SK-N-SH (cell line): ENCODE data around the gene PGF. TPM values are rescaled to one million over a fixed set of nuclear protein-coding genes. Genes with fewer than 3 reads are reported as not detected.

Experiments used
- CTCF ChIA-PET: fragments of 300-600, 350-600 bp; formaldehyde crosslinking; extraction: SDS; loops from one replicate; lab custom pipeline; 2021; lab: Yijun Ruan, JAX
- POLR2A ChIA-PET: fragments of 350-600 bp; sonication (Branson Sonifier 250); formaldehyde crosslinking; extraction: SDS; loops from one replicate; lab custom pipeline; 2020; ENCODE audit warnings: antibody characterized with exemption, inconsistent platforms; lab: Yijun Ruan, JAX
- DNase-seq: peaks from one replicate; pipeline ENCODE4 v3.0.0; 2012
- H2AFZ ChIP-seq: fragments of 200-600 bp; sonication (generic); 2 replicates; pipeline ENCODE4 v1.8.1; 2016; ENCODE audit warnings: antibody characterized with exemption, mild to moderate bottlenecking, low read depth
- H3F3A ChIP-seq: fragments of 200-600 bp; sonication (generic); replicated peaks from 2 replicates; pipeline ENCODE3; 2016; ENCODE audit warnings: antibody characterized with exemption, mild to moderate bottlenecking; ENCODE audit not compliant: insufficient read depth
- H3K27ac ChIP-seq, 2 experiments: fragments of 200-500 bp in 1 of 2; fragments of 200-600 bp in 1 of 2; sonication (Bioruptor generic) in 1 of 2; sonication (generic), shearing (Covaris generic) in 1 of 2; 2 replicates each; pipeline versions ENCODE4 v1.5.1 to v1.6.1; 2014 to 2016; ENCODE audit warnings: low read depth in 2 of 2, inconsistent platforms in 1 of 2, low read length in 1 of 2, mild to moderate bottlenecking in 1 of 2, mixed read lengths in 1 of 2
- H3K27me3 ChIP-seq: fragments of 200-600 bp; sonication (generic), shearing (Covaris generic); 2 replicates; pipeline ENCODE4 v1.6.1; 2016; ENCODE audit warnings: mixed run types; ENCODE audit not compliant: insufficient read depth
- H3K36me3 ChIP-seq, 2 experiments: fragments of 200-500 bp in 1 of 2; fragments of 200-600 bp in 1 of 2; sonication (Bioruptor generic) in 1 of 2; sonication (generic) in 1 of 2; replicated peaks in 1 of 2; 2 replicates each; pipeline versions ENCODE3 to v1.5.1; 2014 to 2016; ENCODE audit warnings: low read length in 1 of 2, mild to moderate bottlenecking in 1 of 2; ENCODE audit not compliant: insufficient read depth in 2 of 2, control insufficient read depth in 1 of 2
- H3K4me1 ChIP-seq, 2 experiments: fragments of 200-500 bp in 1 of 2; fragments of 200-600 bp in 1 of 2; sonication (Bioruptor generic) in 1 of 2; sonication (generic), shearing (Covaris generic) in 1 of 2; 2 replicates each; pipeline versions ENCODE4 v1.5.1 to v1.6.1; 2014 to 2016; ENCODE audit warnings: low read depth in 1 of 2, low read length in 1 of 2, mixed run types in 1 of 2; ENCODE audit not compliant: insufficient read depth in 2 of 2, control insufficient read depth in 1 of 2
- H3K4me2 ChIP-seq: fragments of 200-600 bp; sonication (generic), shearing (Covaris generic); 2 replicates; pipeline ENCODE4 v1.6.1; 2017; ENCODE audit warnings: mixed run types
- H3K4me3 ChIP-seq, 2 experiments: fragments of 200-500 bp in 1 of 2; fragments of 200-600 bp in 1 of 2; sonication (Bioruptor generic) in 1 of 2; sonication (generic), shearing (Covaris generic) in 1 of 2; 2 replicates each; pipeline versions ENCODE4 v1.5.1 to v1.8.1; 2014 to 2016; ENCODE audit warnings: low read depth in 2 of 2, inconsistent platforms in 1 of 2, low read length in 1 of 2, mild to moderate bottlenecking in 1 of 2, mixed read lengths in 1 of 2, moderate library complexity in 1 of 2
- H3K79me2 ChIP-seq: fragments of 200-600 bp; sonication (generic); 2 replicates; pipeline ENCODE4 v1.8.1; 2017; ENCODE audit warnings: mild to moderate bottlenecking; ENCODE audit not compliant: insufficient read depth
- H3K9ac ChIP-seq: fragments of 200-600 bp; sonication (generic); 2 replicates; pipeline ENCODE4 v1.6.1; 2017; ENCODE audit warnings: mixed run types
- H3K9me2 ChIP-seq: fragments of 200-600 bp; sonication (generic); 2 replicates; pipeline ENCODE4 v1.6.1; 2017; ENCODE audit warnings: mixed run types
- H3K9me3 ChIP-seq: fragments of 200-600 bp; sonication (generic); 2 replicates; pipeline ENCODE4 v1.6.1; 2017; ENCODE audit warnings: mixed run types, mild to moderate bottlenecking, moderate library complexity
- H4K20me1 ChIP-seq: fragments of 200-600 bp; sonication (generic); 2 replicates; pipeline ENCODE4 v1.6.1; 2017; ENCODE audit warnings: mild to moderate bottlenecking, mixed run types; ENCODE audit not compliant: insufficient read depth
- CHD2 ChIP-seq: fragments of 150-350 bp; IDR thresholded peaks from 2 replicates; pipeline ENCODE4 v1.6.1; 2018; ENCODE audit warnings: low read length; ENCODE audit not compliant: partially characterized antibody
- EZH2phosphoT487 ChIP-seq: fragments of 200-600 bp; sonication (generic); IDR thresholded peaks from 2 replicates; pipeline ENCODE4 v1.6.1; 2017; ENCODE audit warnings: low read depth, mixed run types, mild to moderate bottlenecking, antibody characterized with exemption, moderate library complexity, borderline replicate concordance
- FOSL2 ChIP-seq: IDR thresholded peaks from 2 replicates; pipeline ENCODE4 v1.4.0; 2012; ENCODE audit warnings: low read depth, mild to moderate bottlenecking, moderate library complexity, borderline replicate concordance
- FOXJ3 ChIP-seq: sonication (generic); formaldehyde crosslinking; IDR thresholded peaks from 2 replicates; pipeline ENCODE4 v1.5.1; 2020; ENCODE audit warnings: mild to moderate bottlenecking, missing genetic modification reagents
- GABPA ChIP-seq: IDR thresholded peaks from 2 replicates; pipeline ENCODE4 v1.4.0; 2012; ENCODE audit warnings: low read depth, mild to moderate bottlenecking
- JUND ChIP-seq: IDR thresholded peaks from 2 replicates; pipeline ENCODE4 v1.4.0; 2012
- MXI1 ChIP-seq: IDR thresholded peaks from 2 replicates; pipeline ENCODE4 v1.6.1; 2012; ENCODE audit warnings: mild to moderate bottlenecking, low read depth, low read length, improper control_type of control experiment
- NRF1 ChIP-seq: IDR thresholded peaks from 2 replicates; pipeline ENCODE4 v1.6.1; 2012; ENCODE audit warnings: low read depth, mild to moderate bottlenecking, low read length
- RAD21 ChIP-seq: IDR thresholded peaks from 2 replicates; pipeline ENCODE4 v1.6.1; 2012; ENCODE audit warnings: mild to moderate bottlenecking, low read length
- RCOR1 ChIP-seq: fragments of 150-350 bp; IDR thresholded peaks from 2 replicates; pipeline ENCODE4 v1.6.1; 2017; ENCODE audit warnings: antibody characterized with exemption, low read length
- RFX5 ChIP-seq: IDR thresholded peaks from 2 replicates; pipeline ENCODE4 v1.6.1; 2012; ENCODE audit warnings: mild to moderate bottlenecking, improper control_type of control experiment, low read length
- SIN3A ChIP-seq: IDR thresholded peaks from 2 replicates; pipeline ENCODE4 v1.6.1; 2012; ENCODE audit warnings: low read depth, mild to moderate bottlenecking, low read length, moderate library complexity, borderline replicate concordance
- TEAD4 ChIP-seq: IDR thresholded peaks from 2 replicates; pipeline ENCODE4 v1.4.0; 2012; ENCODE audit warnings: mild to moderate bottlenecking, borderline replicate concordance; ENCODE audit not compliant: insufficient read depth
- YY1 ChIP-seq: IDR thresholded peaks from 2 replicates; pipeline ENCODE4 v1.4.0; 2012; ENCODE audit warnings: low read depth, mild to moderate bottlenecking
- WGBS: methylation state at CpG from one replicate; pipeline ENCODE4 v1.1.6; 2017; ENCODE audit warnings: low lambda C conversion rate; 5-methylcytosine and 5-hydroxymethylcytosine counted together
- polyA plus RNA-seq, 3 experiments: library from polyadenylated mRNA; depleted of rRNA; stranded (reverse); fragments of >200 nt; gene quantifications; 2 replicates each; pipeline ENCODE4 v1.2.3, GENCODE V29; 2012
- TF ChIP-seq, protein P1 (sequence below): fragments of 150-350 bp; IDR thresholded peaks from 2 replicates; pipeline ENCODE4 v1.6.1; 2016; ENCODE audit warnings: mild to moderate bottlenecking, low read depth, low read length
- TF ChIP-seq, protein P2 (sequence below): fragments of 150-350 bp; IDR thresholded peaks from 2 replicates; pipeline ENCODE4 v1.6.1; 2017; ENCODE audit warnings: antibody characterized with exemption, low read length, low read depth, borderline replicate concordance
- TF ChIP-seq, protein P3 (sequence below): IDR thresholded peaks from 2 replicates; pipeline ENCODE4 v1.4.0; 2012; ENCODE audit warnings: low read depth, borderline replicate concordance
- TF ChIP-seq, protein P4 (sequence below): IDR thresholded peaks from 2 replicates; pipeline ENCODE4 v1.4.0; 2012; ENCODE audit warnings: low read depth, borderline replicate concordance
- TF ChIP-seq, protein P5 (sequence below): IDR thresholded peaks from 2 replicates; pipeline ENCODE4 v1.4.0; 2012; ENCODE audit warnings: low read depth

The PGF gene
- polyA plus RNA-seq, 1 of the 3 experiments (the other 2 are of a cell fraction): 4.4 TPM

DNA sequence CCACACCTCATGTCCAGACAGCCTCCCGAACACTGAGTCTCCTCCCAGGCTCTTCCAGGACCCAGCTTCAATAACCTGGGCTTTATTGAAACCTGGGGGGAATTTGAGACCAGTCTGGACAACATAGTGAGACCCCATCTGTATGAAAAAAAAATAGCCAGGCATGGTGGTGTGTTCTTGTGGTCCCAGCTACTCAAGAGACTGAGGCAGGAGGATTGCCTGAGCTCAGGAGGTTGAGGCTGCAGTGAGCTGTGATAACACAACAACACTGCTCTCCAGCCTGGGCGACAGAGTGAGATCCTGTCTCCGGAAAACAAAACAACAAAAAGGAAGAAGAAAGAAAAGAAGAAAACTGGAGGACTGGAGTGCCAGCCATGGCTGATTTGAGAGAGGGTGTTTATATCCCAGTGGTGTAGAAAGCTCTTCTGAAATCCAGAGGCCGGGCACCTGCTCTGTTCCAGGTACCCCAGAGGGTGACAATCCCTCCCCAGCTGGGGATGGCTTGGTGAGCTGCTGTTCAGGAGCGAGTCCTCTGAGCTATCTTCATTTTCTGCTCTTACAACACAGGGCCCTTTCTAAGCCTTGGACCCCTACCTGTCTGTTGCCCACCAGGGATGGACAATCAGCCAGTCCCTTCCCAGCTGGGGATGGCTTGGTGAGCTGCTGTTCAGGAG, 6.0 kb upstream of the PGF start (continued):
- no peak for TF ChIP-seq RFX5
- TF ChIP-seq, all 33 proteins: peak for 0

DNA sequence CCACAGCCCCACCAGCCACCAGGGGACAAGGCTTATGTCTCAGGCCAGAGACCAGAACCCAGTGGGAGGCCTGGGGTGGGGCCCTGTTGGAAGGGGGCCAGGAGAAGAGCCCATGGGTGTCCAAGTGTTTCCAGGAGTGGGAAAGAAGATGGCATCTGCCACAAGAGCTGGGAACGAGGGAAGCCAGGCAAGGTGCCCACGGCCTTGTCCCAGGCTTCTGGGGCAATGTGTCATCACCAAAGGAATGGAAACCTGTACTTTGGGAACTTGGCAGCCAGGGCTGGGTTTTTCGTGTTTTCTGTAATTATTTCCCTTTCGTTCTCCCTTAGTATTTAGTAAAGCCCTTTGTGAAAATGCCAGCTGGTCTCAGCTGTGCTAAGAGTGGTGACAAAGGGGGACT, 5.3 kb upstream of the PGF start:
- CTCF ChIA-PET: interaction anchor here (1.3 to 1.9 kb wide), 3 partner anchors 10 to 15 kb away, joined by 3 to 6 read pairs (median 4); no protein-coding TSS in a partner anchor

More for the DNA sequence above, 5.3 kb upstream of the PGF start:
- no peak for DNase-seq
- WGBS: 87% methylated on average over 4 of the region's 4 CpGs
- no peak overlapping the region for H2AFZ ChIP-seq
- H3K27me3 ChIP-seq: no peaks in the 10 kb centered on the region
- H3F3A ChIP-seq: peaks cover 10% of the 10 kb centered on the region
- no peaks in the 10 kb centered on the region for H3K9me2 ChIP-seq
- no peaks in the 10 kb centered on the region for H3K79me2 ChIP-seq
- POLR2A ChIA-PET: no interaction called here
- no peak overlapping the region for H3K4me3 ChIP-seq
- H3K4me1 ChIP-seq: peaks cover 0 to 26% of the 10 kb centered on the region in 2 experiments; a peak in 1 of 4 replicates
- TF ChIP-seq, protein P1, sequence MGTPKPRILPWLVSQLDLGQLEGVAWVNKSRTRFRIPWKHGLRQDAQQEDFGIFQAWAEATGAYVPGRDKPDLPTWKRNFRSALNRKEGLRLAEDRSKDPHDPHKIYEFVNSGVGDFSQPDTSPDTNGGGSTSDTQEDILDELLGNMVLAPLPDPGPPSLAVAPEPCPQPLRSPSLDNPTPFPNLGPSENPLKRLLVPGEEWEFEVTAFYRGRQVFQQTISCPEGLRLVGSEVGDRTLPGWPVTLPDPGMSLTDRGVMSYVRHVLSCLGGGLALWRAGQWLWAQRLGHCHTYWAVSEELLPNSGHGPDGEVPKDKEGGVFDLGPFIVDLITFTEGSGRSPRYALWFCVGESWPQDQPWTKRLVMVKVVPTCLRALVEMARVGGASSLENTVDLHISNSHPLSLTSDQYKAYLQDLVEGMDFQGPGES: no peak
- TF ChIP-seq GABPA: no peak
- TF ChIP-seq, protein P2, sequence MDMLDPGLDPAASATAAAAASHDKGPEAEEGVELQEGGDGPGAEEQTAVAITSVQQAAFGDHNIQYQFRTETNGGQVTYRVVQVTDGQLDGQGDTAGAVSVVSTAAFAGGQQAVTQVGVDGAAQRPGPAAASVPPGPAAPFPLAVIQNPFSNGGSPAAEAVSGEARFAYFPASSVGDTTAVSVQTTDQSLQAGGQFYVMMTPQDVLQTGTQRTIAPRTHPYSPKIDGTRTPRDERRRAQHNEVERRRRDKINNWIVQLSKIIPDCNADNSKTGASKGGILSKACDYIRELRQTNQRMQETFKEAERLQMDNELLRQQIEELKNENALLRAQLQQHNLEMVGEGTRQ: no peak
- TF ChIP-seq EZH2phosphoT487: no peak
- TF ChIP-seq CHD2: no peak
- TF ChIP-seq SIN3A: no peak
- TF ChIP-seq, protein P3, sequence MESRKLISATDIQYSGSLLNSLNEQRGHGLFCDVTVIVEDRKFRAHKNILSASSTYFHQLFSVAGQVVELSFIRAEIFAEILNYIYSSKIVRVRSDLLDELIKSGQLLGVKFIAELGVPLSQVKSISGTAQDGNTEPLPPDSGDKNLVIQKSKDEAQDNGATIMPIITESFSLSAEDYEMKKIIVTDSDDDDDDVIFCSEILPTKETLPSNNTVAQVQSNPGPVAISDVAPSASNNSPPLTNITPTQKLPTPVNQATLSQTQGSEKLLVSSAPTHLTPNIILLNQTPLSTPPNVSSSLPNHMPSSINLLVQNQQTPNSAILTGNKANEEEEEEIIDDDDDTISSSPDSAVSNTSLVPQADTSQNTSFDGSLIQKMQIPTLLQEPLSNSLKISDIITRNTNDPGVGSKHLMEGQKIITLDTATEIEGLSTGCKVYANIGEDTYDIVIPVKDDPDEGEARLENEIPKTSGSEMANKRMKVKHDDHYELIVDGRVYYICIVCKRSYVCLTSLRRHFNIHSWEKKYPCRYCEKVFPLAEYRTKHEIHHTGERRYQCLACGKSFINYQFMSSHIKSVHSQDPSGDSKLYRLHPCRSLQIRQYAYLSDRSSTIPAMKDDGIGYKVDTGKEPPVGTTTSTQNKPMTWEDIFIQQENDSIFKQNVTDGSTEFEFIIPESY: no peak
- no peak for TF ChIP-seq YY1
- no peak for TF ChIP-seq RAD21
- TF ChIP-seq, protein P4, sequence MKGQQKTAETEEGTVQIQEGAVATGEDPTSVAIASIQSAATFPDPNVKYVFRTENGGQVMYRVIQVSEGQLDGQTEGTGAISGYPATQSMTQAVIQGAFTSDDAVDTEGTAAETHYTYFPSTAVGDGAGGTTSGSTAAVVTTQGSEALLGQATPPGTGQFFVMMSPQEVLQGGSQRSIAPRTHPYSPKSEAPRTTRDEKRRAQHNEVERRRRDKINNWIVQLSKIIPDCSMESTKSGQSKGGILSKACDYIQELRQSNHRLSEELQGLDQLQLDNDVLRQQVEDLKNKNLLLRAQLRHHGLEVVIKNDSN: no peak
- TF ChIP-seq RCOR1: no peak
- TF ChIP-seq, protein P5, sequence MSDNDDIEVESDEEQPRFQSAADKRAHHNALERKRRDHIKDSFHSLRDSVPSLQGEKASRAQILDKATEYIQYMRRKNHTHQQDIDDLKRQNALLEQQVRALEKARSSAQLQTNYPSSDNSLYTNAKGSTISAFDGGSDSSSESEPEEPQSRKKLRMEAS: no peak
- TF ChIP-seq TEAD4: no peak
- TF ChIP-seq NRF1: no peak
- TF ChIP-seq FOXJ3 (CRISPR knock-in tag): no peak
- no peak for TF ChIP-seq JUND
- TF ChIP-seq FOSL2: no peak
- TF ChIP-seq MXI1: no peak
- H3K27ac ChIP-seq: no peak overlapping the region
- no peak overlapping the region for H3K4me2 ChIP-seq
- H4K20me1 ChIP-seq: no peaks in the 10 kb centered on the region
- H3K36me3 ChIP-seq: no peaks in the 10 kb centered on the region
- H3K9me3 ChIP-seq: no peaks in the 10 kb centered on the region
- H3K9ac ChIP-seq: no peak overlapping the region
